ENCODE data around the gene IGDCC3. TPM values are rescaled to one million over a fixed set of nuclear protein-coding genes. Genes with fewer than 3 reads are reported as not detected.

The IGDCC3 gene
- total RNA-seq, 4 donors from 2014 or later, result not detected

DNA sequence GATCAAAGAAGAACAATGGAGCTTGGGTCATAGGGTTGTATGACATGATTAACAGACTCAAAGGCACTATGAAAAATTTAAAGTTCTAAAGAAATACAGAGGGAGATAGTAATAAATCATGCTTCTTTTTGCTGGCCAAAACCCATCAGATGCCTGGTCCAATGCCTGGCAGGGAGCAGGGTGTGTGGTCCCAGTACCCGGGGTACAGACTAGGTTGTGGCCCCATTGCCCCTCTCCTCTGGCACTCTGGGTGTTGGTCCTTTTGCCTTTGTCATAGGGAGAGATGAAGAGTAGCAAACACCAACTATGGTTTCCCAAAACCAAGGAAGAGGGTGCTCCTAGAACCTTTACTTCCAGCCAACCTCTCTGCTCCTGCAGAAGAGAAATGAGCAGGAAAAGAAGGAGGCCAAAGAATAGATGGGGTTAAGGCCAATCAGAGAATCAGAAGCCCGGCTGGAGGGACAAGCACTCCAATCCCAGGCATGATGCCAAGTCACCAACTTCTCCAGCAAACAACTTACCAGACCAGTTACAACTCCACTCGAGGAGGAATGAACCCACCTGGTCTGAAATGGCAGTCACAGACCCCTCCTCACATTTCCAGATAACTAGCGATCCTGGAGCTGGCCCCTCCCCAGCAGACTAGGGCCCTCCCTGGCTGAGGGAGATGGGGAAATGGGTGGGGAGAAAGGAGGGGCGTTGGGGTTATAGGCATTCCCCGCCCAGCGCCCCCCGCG, 1.8 kb downstream of the IGDCC3 start:
- no peak for DNase-seq (ENCODE audit: low spot score in 2 of 2)
- Histone ChIP-seq H3K4me1 (peaks cover 0 to 25% (median 4%) of the 10 kb centered on the region in 4 donors), H3K9me3 (no peaks in the 10 kb centered on the region), H3K4me3 (no peak overlapping the region), H3K27ac (no peak overlapping the region), H3K36me3 (no peaks in the 10 kb centered on the region), H3K27me3 (peaks cover 0 to 58% of the 10 kb centered on the region in 2 donors)
- TF ChIP-seq EP300 (IDR thresholded peaks at IDR 0.05) (no peak), POLR2A (IDR thresholded peaks at IDR 0.05) (no peak)
- TF ChIP-seq, protein P1, sequence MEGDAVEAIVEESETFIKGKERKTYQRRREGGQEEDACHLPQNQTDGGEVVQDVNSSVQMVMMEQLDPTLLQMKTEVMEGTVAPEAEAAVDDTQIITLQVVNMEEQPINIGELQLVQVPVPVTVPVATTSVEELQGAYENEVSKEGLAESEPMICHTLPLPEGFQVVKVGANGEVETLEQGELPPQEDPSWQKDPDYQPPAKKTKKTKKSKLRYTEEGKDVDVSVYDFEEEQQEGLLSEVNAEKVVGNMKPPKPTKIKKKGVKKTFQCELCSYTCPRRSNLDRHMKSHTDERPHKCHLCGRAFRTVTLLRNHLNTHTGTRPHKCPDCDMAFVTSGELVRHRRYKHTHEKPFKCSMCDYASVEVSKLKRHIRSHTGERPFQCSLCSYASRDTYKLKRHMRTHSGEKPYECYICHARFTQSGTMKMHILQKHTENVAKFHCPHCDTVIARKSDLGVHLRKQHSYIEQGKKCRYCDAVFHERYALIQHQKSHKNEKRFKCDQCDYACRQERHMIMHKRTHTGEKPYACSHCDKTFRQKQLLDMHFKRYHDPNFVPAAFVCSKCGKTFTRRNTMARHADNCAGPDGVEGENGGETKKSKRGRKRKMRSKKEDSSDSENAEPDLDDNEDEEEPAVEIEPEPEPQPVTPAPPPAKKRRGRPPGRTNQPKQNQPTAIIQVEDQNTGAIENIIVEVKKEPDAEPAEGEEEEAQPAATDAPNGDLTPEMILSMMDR (IDR thresholded peaks at IDR 0.05), result no peak
- 9% methylated on average over 9 of the region's 9 CpGs for WGBS, 2 donors

DNA sequence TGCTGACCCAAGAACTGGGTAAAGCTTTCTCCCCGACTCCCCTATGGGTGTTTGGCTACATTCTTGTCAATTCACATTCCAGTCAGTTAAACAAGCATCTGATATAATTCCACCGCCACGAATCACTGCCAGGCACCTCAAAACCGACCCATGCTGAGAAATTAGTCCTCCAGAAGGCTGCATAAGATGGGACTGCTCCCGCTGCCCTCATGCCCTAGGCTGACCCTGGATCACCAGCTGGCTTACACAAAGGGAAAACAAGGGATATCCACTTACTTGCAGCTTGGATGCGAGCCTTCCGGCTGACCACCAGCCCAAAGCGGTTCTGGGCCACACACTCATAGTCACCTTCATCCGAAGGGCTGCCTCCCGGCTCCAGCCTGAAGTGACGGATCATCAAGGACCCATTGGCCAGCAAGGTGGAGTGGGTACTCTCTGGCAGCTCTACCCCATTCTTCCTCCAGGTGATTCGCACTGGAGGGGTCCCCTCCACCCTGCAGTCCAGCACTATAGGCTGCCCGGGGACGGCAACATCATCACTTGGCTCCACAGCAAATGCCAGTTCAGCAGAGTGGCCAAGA, 2.9 kb downstream of the IGDCC3 start:
- Histone ChIP-seq H3K36me3 (no peaks in the 10 kb centered on the region), H3K27me3 (peaks cover 0 to 58% of the 10 kb centered on the region in 2 donors), H3K4me1 (peaks cover 0 to 25% (median 4%) of the 10 kb centered on the region in 4 donors), H3K9me3 (no peaks in the 10 kb centered on the region), H3K4me3 (no peak overlapping the region), H3K27ac (no peak overlapping the region)
- 89 to 90% methylated on average over 14 of the region's 14 CpGs for WGBS, 2 donors
- TF ChIP-seq EP300 (IDR thresholded peaks at IDR 0.05), result no peak
- no peak for TF ChIP-seq POLR2A (IDR thresholded peaks at IDR 0.05)
- TF ChIP-seq, protein P1 (IDR thresholded peaks at IDR 0.05), result no peak
- DNase-seq (ENCODE audit: low spot score in 2 of 2), result no peak

DNA sequence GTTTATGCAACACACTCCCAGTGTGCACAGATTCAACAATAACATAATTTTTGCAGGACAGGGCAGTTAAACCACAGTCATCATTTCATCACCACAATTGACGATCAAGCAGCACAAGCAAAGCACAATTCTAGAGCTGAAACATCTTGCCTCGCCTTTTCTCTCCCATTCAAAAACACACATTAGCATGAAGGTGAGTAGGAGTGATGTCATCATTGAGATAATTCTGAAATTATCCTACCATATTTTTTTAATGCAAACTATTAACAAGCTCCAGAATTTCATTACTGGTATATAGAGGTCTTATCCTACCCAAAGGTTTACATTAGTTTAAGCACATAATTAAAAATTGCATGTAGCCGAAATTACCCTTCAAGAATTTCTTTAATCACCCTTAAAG, 3.5 kb downstream of the IGDCC3 start:
- Histone ChIP-seq H3K9me3 (no peaks in the 10 kb centered on the region), H3K36me3 (no peaks in the 10 kb centered on the region), H3K4me1 (peaks cover 0 to 25% (median 4%) of the 10 kb centered on the region in 4 donors), H3K4me3 (no peak overlapping the region), H3K27ac (no peak overlapping the region), H3K27me3 (peaks cover 0 to 58% of the 10 kb centered on the region in 2 donors)
- DNase-seq (ENCODE audit: low spot score in 2 of 2), result no peak
- no peak for TF ChIP-seq EP300 (IDR thresholded peaks at IDR 0.05)
- no peak for TF ChIP-seq POLR2A (IDR thresholded peaks at IDR 0.05)
- TF ChIP-seq, protein P1 (IDR thresholded peaks at IDR 0.05), result no peak
- 85 to 91% methylated on average over 3 of the region's 3 CpGs for WGBS, 2 donors

DNA sequence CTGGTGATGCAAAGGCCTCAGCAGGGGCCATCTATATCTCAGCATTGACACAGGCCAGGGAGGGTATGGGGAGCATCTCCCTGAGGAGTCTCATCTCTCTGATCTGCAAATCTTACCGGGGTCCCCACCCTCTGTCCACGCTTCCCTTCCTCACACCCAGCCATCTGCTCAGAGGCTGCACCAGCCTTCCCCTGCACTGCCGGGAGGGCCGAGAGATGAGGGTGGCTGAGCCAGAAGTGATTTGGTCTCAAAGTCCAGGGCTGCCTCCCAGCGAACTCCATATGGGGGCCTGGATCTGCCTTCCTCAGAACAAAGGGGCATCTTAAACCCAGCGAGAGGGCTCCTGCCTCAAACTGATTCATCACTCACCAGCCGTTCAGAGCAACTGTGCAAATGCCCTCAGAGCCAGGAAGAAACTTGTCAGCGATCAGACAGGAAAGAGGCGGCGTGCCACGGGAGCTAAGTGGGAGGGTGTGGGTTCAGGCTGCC, 4.6 kb downstream of the IGDCC3 start:
- WGBS, 2 donors, result 65 to 66% methylated on average over 11 of the region's 11 CpGs
- peaks cover 0 to 55% of the 10 kb centered on the region in 2 donors for H3K27me3 ChIP-seq
- H3K36me3 ChIP-seq, result no peaks in the 10 kb centered on the region
- H3K9me3 ChIP-seq, result no peaks in the 10 kb centered on the region
- no peak overlapping the region for H3K4me3 ChIP-seq
- peaks cover 0 to 21% (median 4%) of the 10 kb centered on the region in 4 donors for H3K4me1 ChIP-seq
- DNase-seq (ENCODE audit: low spot score in 2 of 2), result no peak
- TF ChIP-seq POLR2A (IDR thresholded peaks at IDR 0.05), result no peak
- TF ChIP-seq EP300 (IDR thresholded peaks at IDR 0.05), result no peak
- TF ChIP-seq, protein P1 (IDR thresholded peaks at IDR 0.05), result no peak
- H3K27ac ChIP-seq, result no peak overlapping the region

DNA sequence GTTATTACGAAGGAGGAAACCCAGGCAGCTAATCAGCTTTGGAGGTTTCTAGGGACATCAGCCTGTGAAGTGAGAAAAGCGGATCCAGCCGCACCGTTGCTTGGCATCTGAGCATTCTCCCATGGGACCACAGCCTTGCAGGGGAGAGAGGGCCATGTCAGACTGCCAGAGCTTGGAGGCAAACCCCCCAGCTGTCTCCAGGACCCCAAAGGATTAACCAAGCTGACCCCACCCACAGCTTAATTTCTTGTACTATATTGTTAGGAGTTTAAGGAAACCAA, 5.1 kb downstream of the IGDCC3 start:
- H3K27me3 ChIP-seq, result peaks cover 0 to 51% of the 10 kb centered on the region in 2 donors
- TF ChIP-seq EP300 (IDR thresholded peaks at IDR 0.05) (no peak), POLR2A (IDR thresholded peaks at IDR 0.05) (no peak)
- TF ChIP-seq, protein P1 (IDR thresholded peaks at IDR 0.05), result no peak
- H3K36me3 ChIP-seq, result no peaks in the 10 kb centered on the region
- DNase-seq (ENCODE audit: low spot score in 2 of 2), result no peak
- H3K27ac ChIP-seq, result no peak overlapping the region
- no peaks in the 10 kb centered on the region for H3K9me3 ChIP-seq
- no peak overlapping the region for H3K4me3 ChIP-seq
- H3K4me1 ChIP-seq, result peaks cover 0 to 16% (median 2%) of the 10 kb centered on the region in 4 donors
- 91 to 100% methylated on average over 2 to 4 of the region's 4 CpGs for WGBS, 2 donors

Data from tibial nerve (tissue), 4 donors.